GM12892 (cell line): ENCODE results near the gene ADAM21.
"Not testable (repeated sequence)": the region's sequence is repeated elsewhere in the genome, so short reads cannot be mapped to it uniquely, and the experiment has no call there.

ENCODE experiments used
- POLR2A ChIP-seq: IDR thresholded peaks from 2 replicates; pipeline ENCODE4 v1.6.1; 2011; ENCODE audit warnings: low read depth, low read length, control low read depth
- POLR2AphosphoS5 ChIP-seq: IDR thresholded peaks from 2 replicates; pipeline ENCODE4 v1.6.1; 2011; ENCODE audit warnings: low read depth, low read length, control low read depth
- TAF1 ChIP-seq: IDR thresholded peaks from 2 replicates; pipeline ENCODE4 v1.6.1; 2011; ENCODE audit warnings: low read depth, mild to moderate bottlenecking, control low read depth, low read length, borderline replicate concordance

DNA sequence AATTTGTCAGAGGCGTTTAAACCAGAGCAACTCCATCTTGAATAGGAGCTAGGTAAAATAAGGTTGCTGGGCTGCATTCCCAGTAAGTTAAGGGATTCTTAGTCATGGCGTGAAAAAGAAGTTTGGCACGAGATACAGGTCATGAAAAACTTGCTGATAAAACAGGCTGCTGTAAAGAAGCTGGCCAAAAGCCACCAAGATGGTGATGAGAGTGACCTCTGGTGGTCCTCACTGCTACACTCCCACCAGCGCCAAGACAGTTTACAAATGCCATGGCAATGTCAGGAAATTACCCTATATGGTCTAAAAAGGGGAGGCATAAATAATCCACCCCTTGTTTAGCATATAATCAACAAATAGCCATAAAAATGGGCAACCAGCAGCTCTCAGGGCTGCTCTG is 48.6 kb upstream of the ADAM21 start:
- TF ChIP-seq POLR2AphosphoS5, POLR2A, TAF1: not testable (repeated sequence)
